ENCODE results near the gene PHLDB3. TPM values are rescaled to one million over a fixed set of nuclear protein-coding genes. Genes with fewer than 3 reads are reported as not detected.

The PHLDB3 gene
- total and polyA plus RNA-seq, 2 of the 13 experiments (the other 11 are each of a cell fraction or from before 2014, with no cell fraction given), result 11.3 to 14.5 TPM

DNA sequence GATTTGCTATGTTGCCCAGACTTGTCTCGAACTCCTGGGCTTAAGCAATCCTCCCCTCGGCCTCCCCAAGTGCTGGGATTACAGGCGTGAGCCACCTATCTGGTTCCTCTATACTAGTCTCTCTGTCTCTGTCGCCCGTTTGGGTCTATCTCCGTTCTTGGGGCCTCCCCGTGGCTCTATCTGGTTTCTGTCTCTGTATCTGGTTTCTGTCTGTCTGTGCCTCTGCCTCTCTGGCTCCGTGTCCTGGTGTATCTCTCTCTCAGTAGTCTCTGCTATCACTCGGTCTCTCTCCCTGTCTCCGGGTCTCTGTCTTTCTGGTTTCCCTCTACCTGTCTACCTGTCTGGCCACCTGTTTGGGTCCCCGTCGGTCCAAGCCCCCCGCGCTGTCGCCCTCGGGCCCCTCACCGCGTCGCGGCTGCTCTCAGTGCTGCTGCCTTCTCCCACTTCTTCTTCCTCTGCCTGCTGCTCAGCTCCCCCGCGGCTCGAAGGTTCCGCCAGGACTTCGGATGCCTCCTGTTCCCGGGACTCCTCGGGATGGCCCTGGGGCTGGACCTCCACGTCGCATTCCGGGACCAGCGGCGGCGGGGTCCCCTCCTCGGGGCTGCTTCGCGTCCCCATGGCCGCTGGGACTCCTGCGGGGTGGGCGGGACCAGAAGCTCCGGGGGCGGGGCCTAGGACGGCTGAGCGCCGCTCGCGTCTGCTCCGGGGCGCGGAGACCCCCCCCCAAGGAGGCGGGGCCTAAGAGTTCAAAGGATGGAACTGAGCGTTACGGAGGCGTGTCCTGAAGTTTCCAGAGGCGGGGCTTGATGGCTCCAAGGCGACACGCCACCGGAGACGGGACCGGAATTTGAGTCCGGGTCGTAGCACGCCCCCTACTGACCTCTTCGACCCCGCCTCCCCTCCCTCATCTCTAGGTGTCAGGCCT is 783 bp downstream of the PHLDB3 start (continued):
- TF ChIP-seq ZNF564 (CRISPR knock-in tag; IDR thresholded peaks at IDR 0.05) (no peak), DR1 (CRISPR knock-in tag; IDR thresholded peaks at IDR 0.05) (no peak), SP2 (CRISPR knock-in tag; IDR thresholded peaks at IDR 0.05) (0 out of 2 replicates have a peak, but pooled peaks have one; percentile 41), KMT2B (CRISPR knock-in tag; IDR thresholded peaks at IDR 0.05) (no peak), RFXAP (CRISPR knock-in tag; IDR thresholded peaks at IDR 0.05; ENCODE audit: borderline replicate concordance) (0 out of 2 replicates have a peak, but pooled peaks have one; percentile 11), PAF1 (CRISPR knock-in tag; IDR thresholded peaks at IDR 0.05) (no peak), ZKSCAN5 (CRISPR knock-in tag; IDR thresholded peaks at IDR 0.05) (no peak), ZNF788 (CRISPR knock-in tag; IDR thresholded peaks at IDR 0.05; ENCODE audit: borderline replicate concordance) (no peak), CBFB (CRISPR knock-in tag; IDR thresholded peaks at IDR 0.05) (no peak), NFYB (CRISPR knock-in tag; IDR thresholded peaks at IDR 0.05) (no peak), NFKB2 (CRISPR knock-in tag; IDR thresholded peaks at IDR 0.05; ENCODE audit: borderline replicate concordance) (no peak), SIN3A (IDR thresholded peaks at IDR 0.05; ENCODE audit: borderline replicate concordance, low read depth, low read length) (peak; percentile 64; the same call in 1 of the 2 replicates), ZNF777 (CRISPR knock-in tag; IDR thresholded peaks at IDR 0.05) (peak; percentile 87), RORA (CRISPR knock-in tag; IDR thresholded peaks at IDR 0.05) (no peak), ZNF431 (CRISPR knock-in tag; IDR thresholded peaks at IDR 0.05; ENCODE audit: borderline replicate concordance, low read depth) (no peak), ZNF891 (CRISPR knock-in tag; IDR thresholded peaks at IDR 0.05) (no peak), CENPT (CRISPR knock-in tag; IDR thresholded peaks at IDR 0.05; ENCODE audit: low read depth) (no peak), CC2D1A (CRISPR knock-in tag; IDR thresholded peaks at IDR 0.05) (no peak), ZNF468 (CRISPR knock-in tag; IDR thresholded peaks at IDR 0.05) (no peak)
- TF ChIP-seq, protein P1, sequence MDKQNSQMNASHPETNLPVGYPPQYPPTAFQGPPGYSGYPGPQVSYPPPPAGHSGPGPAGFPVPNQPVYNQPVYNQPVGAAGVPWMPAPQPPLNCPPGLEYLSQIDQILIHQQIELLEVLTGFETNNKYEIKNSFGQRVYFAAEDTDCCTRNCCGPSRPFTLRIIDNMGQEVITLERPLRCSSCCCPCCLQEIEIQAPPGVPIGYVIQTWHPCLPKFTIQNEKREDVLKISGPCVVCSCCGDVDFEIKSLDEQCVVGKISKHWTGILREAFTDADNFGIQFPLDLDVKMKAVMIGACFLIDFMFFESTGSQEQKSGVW (CRISPR knock-in tag; IDR thresholded peaks at IDR 0.05; ENCODE audit: borderline replicate concordance), result no peak
- TF ChIP-seq, protein P2, sequence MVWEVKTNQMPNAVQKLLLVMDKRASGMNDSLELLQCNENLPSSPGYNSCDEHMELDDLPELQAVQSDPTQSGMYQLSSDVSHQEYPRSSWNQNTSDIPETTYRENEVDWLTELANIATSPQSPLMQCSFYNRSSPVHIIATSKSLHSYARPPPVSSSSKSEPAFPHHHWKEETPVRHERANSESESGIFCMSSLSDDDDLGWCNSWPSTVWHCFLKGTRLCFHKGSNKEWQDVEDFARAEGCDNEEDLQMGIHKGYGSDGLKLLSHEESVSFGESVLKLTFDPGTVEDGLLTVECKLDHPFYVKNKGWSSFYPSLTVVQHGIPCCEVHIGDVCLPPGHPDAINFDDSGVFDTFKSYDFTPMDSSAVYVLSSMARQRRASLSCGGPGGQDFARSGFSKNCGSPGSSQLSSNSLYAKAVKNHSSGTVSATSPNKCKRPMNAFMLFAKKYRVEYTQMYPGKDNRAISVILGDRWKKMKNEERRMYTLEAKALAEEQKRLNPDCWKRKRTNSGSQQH (CRISPR knock-in tag; IDR thresholded peaks at IDR 0.05; ENCODE audit: low read depth), result peak; percentile 7; the same call in 1 of the 2 replicates
- TF ChIP-seq, protein P3, sequence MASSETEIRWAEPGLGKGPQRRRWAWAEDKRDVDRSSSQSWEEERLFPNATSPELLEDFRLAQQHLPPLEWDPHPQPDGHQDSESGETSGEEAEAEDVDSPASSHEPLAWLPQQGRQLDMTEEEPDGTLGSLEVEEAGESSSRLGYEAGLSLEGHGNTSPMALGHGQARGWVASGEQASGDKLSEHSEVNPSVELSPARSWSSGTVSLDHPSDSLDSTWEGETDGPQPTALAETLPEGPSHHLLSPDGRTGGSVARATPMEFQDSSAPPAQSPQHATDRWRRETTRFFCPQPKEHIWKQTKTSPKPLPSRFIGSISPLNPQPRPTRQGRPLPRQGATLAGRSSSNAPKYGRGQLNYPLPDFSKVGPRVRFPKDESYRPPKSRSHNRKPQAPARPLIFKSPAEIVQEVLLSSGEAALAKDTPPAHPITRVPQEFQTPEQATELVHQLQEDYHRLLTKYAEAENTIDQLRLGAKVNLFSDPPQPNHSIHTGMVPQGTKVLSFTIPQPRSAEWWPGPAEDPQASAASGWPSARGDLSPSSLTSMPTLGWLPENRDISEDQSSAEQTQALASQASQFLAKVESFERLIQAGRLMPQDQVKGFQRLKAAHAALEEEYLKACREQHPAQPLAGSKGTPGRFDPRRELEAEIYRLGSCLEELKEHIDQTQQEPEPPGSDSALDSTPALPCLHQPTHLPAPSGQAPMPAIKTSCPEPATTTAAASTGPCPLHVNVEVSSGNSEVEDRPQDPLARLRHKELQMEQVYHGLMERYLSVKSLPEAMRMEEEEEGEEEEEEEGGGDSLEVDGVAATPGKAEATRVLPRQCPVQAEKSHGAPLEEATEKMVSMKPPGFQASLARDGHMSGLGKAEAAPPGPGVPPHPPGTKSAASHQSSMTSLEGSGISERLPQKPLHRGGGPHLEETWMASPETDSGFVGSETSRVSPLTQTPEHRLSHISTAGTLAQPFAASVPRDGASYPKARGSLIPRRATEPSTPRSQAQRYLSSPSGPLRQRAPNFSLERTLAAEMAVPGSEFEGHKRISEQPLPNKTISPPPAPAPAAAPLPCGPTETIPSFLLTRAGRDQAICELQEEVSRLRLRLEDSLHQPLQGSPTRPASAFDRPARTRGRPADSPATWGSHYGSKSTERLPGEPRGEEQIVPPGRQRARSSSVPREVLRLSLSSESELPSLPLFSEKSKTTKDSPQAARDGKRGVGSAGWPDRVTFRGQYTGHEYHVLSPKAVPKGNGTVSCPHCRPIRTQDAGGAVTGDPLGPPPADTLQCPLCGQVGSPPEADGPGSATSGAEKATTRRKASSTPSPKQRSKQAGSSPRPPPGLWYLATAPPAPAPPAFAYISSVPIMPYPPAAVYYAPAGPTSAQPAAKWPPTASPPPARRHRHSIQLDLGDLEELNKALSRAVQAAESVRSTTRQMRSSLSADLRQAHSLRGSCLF (CRISPR knock-in tag; IDR thresholded peaks at IDR 0.05; ENCODE audit: borderline replicate concordance), result no peak
